Osteoblast (primary cell): ENCODE results near the gene RRP36. TPM values are rescaled to one million over a fixed set of nuclear protein-coding genes. Genes with fewer than 3 reads are reported as not detected.

Experiments
- DNase-seq: peaks from one replicate; pipeline ENCODE4 v3.0.0; 2011; ENCODE audit warnings: low spot score, mixed read lengths; ENCODE audit not compliant: insufficient read length; ENCODE audit errors: missing footprints
- H2AFZ ChIP-seq: 2 replicates; pipeline ENCODE4 v1.6.0; 2011; ENCODE audit warnings: mild to moderate bottlenecking, low read length
- H3K27ac ChIP-seq: 2 replicates; pipeline ENCODE4 v1.5.1; 2011; ENCODE audit warnings: mild to moderate bottlenecking, low read depth, low read length, moderate library complexity
- H3K27me3 ChIP-seq: 2 replicates; pipeline ENCODE4 v1.6.0; 2012; ENCODE audit warnings: mild to moderate bottlenecking, control low read depth, inconsistent platforms, low read length, moderate library complexity; ENCODE audit not compliant: insufficient read depth
- H3K36me3 ChIP-seq: 2 replicates; pipeline ENCODE4 v1.5.1; 2011; ENCODE audit warnings: mild to moderate bottlenecking, low read length, control low read depth, moderate library complexity; ENCODE audit not compliant: insufficient read depth
- H3K4me1 ChIP-seq: 2 replicates; pipeline ENCODE4 v1.5.1; 2011; ENCODE audit warnings: mild to moderate bottlenecking, low read length, control low read depth, moderate library complexity; ENCODE audit not compliant: insufficient read depth
- H3K4me2 ChIP-seq: 2 replicates; pipeline ENCODE4 v1.6.0; 2011; ENCODE audit warnings: mild to moderate bottlenecking, low read length; ENCODE audit not compliant: insufficient read depth
- H3K4me3 ChIP-seq: fragments of 200-600 bp; sonication (generic); 3 replicates; pipeline ENCODE4 v1.5.1; 2012; ENCODE audit warnings: mild to moderate bottlenecking, low read length, inconsistent platforms; ENCODE audit not compliant: insufficient read depth
- H3K79me2 ChIP-seq: 2 replicates; pipeline ENCODE4 v1.6.0; 2012; ENCODE audit warnings: mild to moderate bottlenecking, low read length, control low read depth, inconsistent platforms; ENCODE audit not compliant: insufficient read depth
- H3K9me3 ChIP-seq: 2 replicates; pipeline ENCODE4 v1.5.1; 2011; ENCODE audit warnings: low read depth, low read length, control low read depth
- H4K20me1 ChIP-seq: 2 replicates; pipeline ENCODE4 v1.6.0; 2012; ENCODE audit warnings: mild to moderate bottlenecking, low read length, control low read depth; ENCODE audit not compliant: insufficient read depth
- total RNA-seq: library from RNA; depleted of rRNA; stranded (reverse); fragments of >200 nt; gene quantifications from 2 replicates; pipeline ENCODE4 v1.2.3, GENCODE V29; 2012
- TF ChIP-seq, protein P1 (sequence below): IDR thresholded peaks from 2 replicates; pipeline ENCODE4 v1.5.1; 2011; ENCODE audit warnings: mild to moderate bottlenecking, low read depth, low read length, moderate library complexity; ENCODE audit errors: extremely low read depth

Gene RRP36
- total RNA-seq, 1 donor = 84.0 TPM

- H3K79me2 ChIP-seq = peaks cover 54% of the 10 kb centered on the region
- TF ChIP-seq, protein P1, sequence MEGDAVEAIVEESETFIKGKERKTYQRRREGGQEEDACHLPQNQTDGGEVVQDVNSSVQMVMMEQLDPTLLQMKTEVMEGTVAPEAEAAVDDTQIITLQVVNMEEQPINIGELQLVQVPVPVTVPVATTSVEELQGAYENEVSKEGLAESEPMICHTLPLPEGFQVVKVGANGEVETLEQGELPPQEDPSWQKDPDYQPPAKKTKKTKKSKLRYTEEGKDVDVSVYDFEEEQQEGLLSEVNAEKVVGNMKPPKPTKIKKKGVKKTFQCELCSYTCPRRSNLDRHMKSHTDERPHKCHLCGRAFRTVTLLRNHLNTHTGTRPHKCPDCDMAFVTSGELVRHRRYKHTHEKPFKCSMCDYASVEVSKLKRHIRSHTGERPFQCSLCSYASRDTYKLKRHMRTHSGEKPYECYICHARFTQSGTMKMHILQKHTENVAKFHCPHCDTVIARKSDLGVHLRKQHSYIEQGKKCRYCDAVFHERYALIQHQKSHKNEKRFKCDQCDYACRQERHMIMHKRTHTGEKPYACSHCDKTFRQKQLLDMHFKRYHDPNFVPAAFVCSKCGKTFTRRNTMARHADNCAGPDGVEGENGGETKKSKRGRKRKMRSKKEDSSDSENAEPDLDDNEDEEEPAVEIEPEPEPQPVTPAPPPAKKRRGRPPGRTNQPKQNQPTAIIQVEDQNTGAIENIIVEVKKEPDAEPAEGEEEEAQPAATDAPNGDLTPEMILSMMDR = no peak
- DNase-seq = peak; percentile 64
- no peaks in the 10 kb centered on the region for H3K9me3 ChIP-seq
- H3K27me3 ChIP-seq = no peaks in the 10 kb centered on the region
- H3K36me3 ChIP-seq = peaks cover 22% of the 10 kb centered on the region
- H3K4me3 ChIP-seq = peak overlapping the region; percentile 78
- peak overlapping the region; percentile 92 for H3K27ac ChIP-seq
- peak overlapping the region; percentile 97 for H3K4me2 ChIP-seq
- H4K20me1 ChIP-seq = no peaks in the 10 kb centered on the region
- peak overlapping the region; percentile 33 for H2AFZ ChIP-seq
- H3K4me1 ChIP-seq = peaks cover 34% of the 10 kb centered on the region
Measured at GRCh38 chr6:43054206-43054943, 33.0 kb downstream of the RRP36 start.

GRCh38 chr6:43055966-43056365 lies 34.5 kb downstream of the RRP36 start:
- Histone ChIP-seq H3K27ac (no peak overlapping the region), H3K4me3 (no peak overlapping the region), H3K27me3 (no peaks in the 10 kb centered on the region), H2AFZ (no peak overlapping the region), H3K79me2 (peaks cover 48% of the 10 kb centered on the region), H3K4me2 (no peak overlapping the region), H3K4me1 (peaks cover 40% of the 10 kb centered on the region), H3K36me3 (peaks cover 12% of the 10 kb centered on the region), H4K20me1 (no peaks in the 10 kb centered on the region), H3K9me3 (no peaks in the 10 kb centered on the region)
- TF ChIP-seq, protein P1 = no peak
- DNase-seq = peak; percentile 51

- Histone ChIP-seq H3K27ac (peak overlapping the region; percentile 85), H3K79me2 (peaks cover 22% of the 10 kb centered on the region), H4K20me1 (no peaks in the 10 kb centered on the region), H3K4me1 (peaks cover 22% of the 10 kb centered on the region), H2AFZ (no peak overlapping the region), H3K27me3 (no peaks in the 10 kb centered on the region), H3K9me3 (no peaks in the 10 kb centered on the region), H3K36me3 (peaks cover 12% of the 10 kb centered on the region), H3K4me3 (peak overlapping the region; percentile 96), H3K4me2 (peak overlapping the region; percentile 93)
- DNase-seq = peak; percentile 65
- TF ChIP-seq, protein P1 = no peak
Measured at GRCh38 chr6:43058531-43058930, 37.1 kb downstream of the RRP36 start.

GRCh38 chr6:43059168-43060033 lies 38.0 kb downstream of the RRP36 start, which contains the start of the genes KLC4 and MRPL2:
KLC4 (plus strand) TSS chr6:43059631; CDS start chr6:43061336, 1,705 bp downstream.
MRPL2 (minus strand) TSS chr6:43059434; CDS start chr6:43059381, 53 bp downstream.
- peaks cover 22% of the 10 kb centered on the region for H3K79me2 ChIP-seq
- H4K20me1 ChIP-seq = no peaks in the 10 kb centered on the region
- DNase-seq = peak; percentile 100
- peaks cover 18% of the 10 kb centered on the region for H3K4me1 ChIP-seq
- no peaks in the 10 kb centered on the region for H3K27me3 ChIP-seq
- TF ChIP-seq, protein P1 = no peak
- H2AFZ ChIP-seq = peak within 1 kb of the TSS; percentile 87
- H3K4me2 ChIP-seq = peak within 1 kb of the TSS; percentile 93
- H3K36me3 ChIP-seq = peaks cover 12% of the 10 kb centered on the region
- no peaks in the 10 kb centered on the region for H3K9me3 ChIP-seq
- peak within 1 kb of the TSS; percentile 96 for H3K4me3 ChIP-seq
- H3K27ac ChIP-seq = peak within 1 kb of the TSS; percentile 85
